Keratinocyte (primary cell): Measurements from ENCODE around the gene COMT.

ENCODE experiments used
- CTCF ChIP-seq, 3 experiments: IDR thresholded peaks in 1 of 3; conservative IDR thresholded peaks in 1 of 3; optimal IDR thresholded peaks in 1 of 3; 2 replicates in 2 of 3; 3 replicates in 1 of 3; pipeline versions ENCODE3 to v1.5.1; 2011; ENCODE audit warnings: low read length in 3 of 3, mild to moderate bottlenecking in 3 of 3, moderate library complexity in 2 of 3, control low read depth in 1 of 3, inconsistent platforms in 1 of 3; ENCODE audit not compliant: insufficient read depth in 2 of 3; ENCODE audit errors: extremely low read depth in 1 of 3
- EZH2 ChIP-seq: IDR thresholded peaks from one replicate; pipeline ENCODE4 v1.6.1; 2012; ENCODE audit warnings: inconsistent platforms, mild to moderate bottlenecking, low read length, moderate library complexity

GRCh38 chr22:19989725-19990067 is 48.1 kb downstream of the COMT start:
- TF ChIP-seq CTCF (optimal IDR thresholded peaks at IDR 0.05 in 1 of 3, IDR thresholded peaks at IDR 0.05 in 1 of 3, conservative IDR thresholded peaks at IDR 0.05 in 1 of 3; ENCODE audit: extremely low read depth in 1 of 3, insufficient read depth in 2 of 3, low read length in 3 of 3), result no peak
- no peak for TF ChIP-seq EZH2
